GM21737 (cell line): ENCODE measurements around the gene ALDH9A1.
"Not testable (repeated sequence)": the region's sequence is repeated elsewhere in the genome, so short reads cannot be mapped to it uniquely, and the experiment has no call there.

Experiments used
- ATAC-seq: cut with Tn5 transposase; IDR thresholded peaks from one replicate; pipeline ENCODE4 v1.9.1; 2021; ENCODE audit warnings: mild to moderate bottlenecking, moderate library complexity; ENCODE audit not compliant: unreplicated experiment

The ALDH9A1 gene

DNA sequence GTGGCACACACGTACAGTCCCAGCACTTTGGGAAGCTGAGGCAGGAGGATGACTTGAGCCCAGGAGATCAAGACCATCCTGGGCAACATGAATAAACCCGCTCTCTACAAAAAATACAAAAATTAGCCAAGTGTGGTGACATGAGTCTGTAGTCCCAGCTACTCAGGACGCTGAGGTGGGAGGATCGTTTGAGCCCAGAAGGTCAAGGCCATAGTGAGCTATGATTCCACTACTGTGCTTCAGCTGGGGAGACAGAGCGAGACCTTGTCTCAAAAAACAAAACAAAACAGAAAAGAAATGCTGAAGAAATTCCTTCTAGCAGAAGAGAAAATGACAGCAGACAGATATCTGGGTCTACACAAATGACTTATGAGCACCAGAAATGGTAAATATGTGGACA, 10.3 kb downstream of the ALDH9A1 start:
- no peak for ATAC-seq

- no peak for ATAC-seq
Observed at GRCh38 chr1:165686971-165687433, 11.4 kb downstream of the ALDH9A1 start.

DNA sequence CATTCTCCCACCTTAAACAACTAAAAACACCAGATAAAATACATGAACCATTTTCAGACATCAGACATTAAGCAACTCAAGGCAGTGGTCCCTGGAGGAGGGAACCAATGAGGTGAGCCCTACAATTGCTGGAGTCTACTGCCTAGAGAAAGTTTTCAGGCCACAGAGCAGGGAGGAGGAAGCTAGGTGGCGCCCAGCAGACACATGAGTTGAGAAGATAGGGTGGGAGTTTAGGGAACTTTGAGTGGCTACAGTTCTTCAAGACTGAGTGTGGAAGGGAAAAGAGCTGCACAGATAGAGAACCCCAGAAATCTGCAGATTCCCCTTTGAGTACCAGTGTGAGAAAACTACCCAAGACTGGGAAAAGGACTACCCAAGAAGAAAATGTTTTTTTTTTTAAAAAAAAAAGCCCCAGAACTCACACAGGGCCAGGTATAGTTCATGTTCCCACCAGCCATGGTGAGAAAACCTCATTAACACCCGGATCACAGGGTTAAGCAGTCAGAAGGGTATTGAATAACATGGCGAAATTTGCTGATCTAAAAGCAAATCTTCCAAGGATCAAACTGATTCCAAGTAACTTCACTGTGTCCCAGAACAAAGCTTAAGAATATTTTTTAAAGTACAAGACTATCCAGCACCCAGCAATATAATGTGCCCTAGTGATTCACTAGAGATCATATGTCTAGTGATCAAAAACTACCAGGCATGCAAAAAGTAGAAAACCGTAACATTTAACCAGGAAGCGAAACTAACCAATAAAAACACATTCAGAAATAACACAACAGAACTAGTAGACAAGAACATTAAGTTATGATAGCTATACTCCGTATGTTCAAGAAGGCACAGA, 12.0 kb downstream of the ALDH9A1 start:
- ATAC-seq = no peak

GRCh38 chr1:165683848-165684485, 14.4 kb downstream of the ALDH9A1 start:
- no peak for ATAC-seq

GRCh38 chr1:165680773-165681172, 17.6 kb downstream of the ALDH9A1 start:
- not testable (repeated sequence) for ATAC-seq

DNA sequence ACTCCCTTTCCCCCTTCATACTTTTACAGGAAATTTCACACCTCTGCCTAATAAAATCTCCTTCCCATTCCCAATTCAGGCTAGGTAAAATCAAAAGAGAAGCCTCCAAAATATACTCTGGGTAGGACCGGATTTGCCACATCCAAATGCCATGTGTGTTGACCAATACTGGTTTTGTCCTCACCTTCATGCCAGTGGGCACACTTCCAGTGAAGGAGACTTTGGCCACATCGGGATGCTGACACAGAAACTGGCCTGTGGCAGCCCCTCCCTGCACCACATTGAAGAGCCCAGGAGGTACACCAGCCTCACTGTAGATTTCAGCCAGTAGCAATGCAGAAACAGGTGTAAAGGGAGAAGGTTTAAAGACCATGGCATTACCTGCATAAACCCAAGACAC, 18.1 kb downstream of the ALDH9A1 start:
- ATAC-seq = no peak

DNA sequence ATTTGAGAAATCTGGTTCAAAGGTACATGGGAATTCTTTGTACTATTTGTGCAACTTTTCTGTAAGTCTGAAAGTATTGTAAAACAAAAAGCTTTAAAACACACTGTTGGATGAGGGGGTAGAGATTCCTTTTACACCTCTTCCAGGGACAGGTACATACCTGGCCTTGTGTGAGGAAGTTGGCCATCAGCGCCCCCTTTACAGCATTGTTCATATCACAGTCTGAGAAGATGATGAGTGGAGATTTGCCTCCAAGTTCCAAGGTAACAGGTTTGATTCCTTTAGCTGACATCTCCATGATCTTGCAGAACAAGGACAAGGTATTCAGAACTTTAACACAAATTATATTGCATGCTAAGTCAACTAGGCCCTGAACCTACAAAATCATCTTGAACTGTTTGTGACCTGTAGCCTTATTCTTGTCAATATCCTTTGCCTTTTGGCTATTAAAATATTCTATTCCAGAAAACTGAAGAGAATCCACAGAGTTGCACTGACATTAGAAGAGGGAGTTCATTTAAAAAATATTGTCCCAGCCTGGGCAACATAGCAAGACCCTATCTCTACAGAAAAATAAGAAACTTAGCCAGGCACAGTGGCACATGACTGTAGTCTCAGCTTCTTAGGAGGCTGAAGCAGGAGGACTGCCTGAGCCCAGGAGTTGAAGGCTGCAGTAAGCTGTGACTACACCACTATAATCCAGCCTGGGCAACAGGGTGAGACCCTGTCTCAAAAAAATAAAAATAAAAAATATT, 18.9 kb downstream of the ALDH9A1 start:
- no peak for ATAC-seq

DNA sequence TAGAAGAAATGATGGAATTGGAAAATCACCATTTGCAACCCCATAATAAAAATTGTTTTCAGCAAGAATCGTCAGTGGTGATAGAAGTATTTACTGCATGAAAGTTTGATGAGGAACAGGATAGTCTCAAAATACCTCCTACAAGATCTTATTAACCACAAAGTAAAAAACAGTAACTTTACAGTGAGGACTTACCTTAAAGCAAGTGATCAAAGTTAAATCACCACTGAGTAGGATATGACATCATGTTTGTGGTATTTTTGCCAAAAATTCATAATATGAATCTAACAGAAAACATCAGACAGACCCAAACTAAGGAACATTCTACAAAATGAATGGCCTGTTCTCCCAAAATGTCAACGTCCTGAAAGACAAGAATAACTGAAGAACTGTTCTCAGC, 19.9 kb downstream of the ALDH9A1 start:
- ATAC-seq = no peak

GRCh38 chr1:165675794-165676193, 22.6 kb downstream of the ALDH9A1 start:
- no peak for ATAC-seq

GRCh38 chr1:165674599-165674998, 23.8 kb downstream of the ALDH9A1 start:
- no peak for ATAC-seq

- ATAC-seq = no peak
Observed at GRCh38 chr1:165671526-165671925, 26.8 kb downstream of the ALDH9A1 start.

GRCh38 chr1:165668184-165668583, 30.2 kb downstream of the ALDH9A1 start:
- no peak for ATAC-seq

- no peak for ATAC-seq
Observed at GRCh38 chr1:165666152-165666825, 32.1 kb downstream of the ALDH9A1 start.

- no peak for ATAC-seq
Observed at GRCh38 chr1:165662186-165662585, 36.2 kb downstream of the ALDH9A1 start.

DNA sequence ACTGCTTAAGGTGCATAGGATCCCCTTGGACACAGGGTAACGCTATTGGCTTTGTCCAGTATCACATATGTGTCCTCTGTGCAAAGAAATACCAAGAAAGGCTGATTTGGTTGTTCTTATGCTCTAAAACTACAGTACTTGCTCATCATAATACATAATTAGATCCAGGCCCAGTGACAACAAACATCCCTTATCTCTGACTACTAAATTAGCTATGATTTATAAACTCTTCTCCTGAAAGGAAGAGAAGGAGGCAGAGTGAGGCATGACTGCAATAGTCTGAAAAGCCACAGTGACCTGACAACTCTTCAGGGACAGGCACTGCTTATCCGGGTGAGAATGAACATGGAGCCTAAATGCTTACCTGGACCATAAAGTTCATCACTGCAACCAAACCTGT, 36.7 kb downstream of the ALDH9A1 start:
- ATAC-seq = no peak

- ATAC-seq = no peak
Observed at GRCh38 chr1:165659581-165659895, 38.8 kb downstream of the ALDH9A1 start.

GRCh38 chr1:165658766-165659580, 39.4 kb downstream of the ALDH9A1 start:
- ATAC-seq = not testable (repeated sequence)

- no peak for ATAC-seq
Observed at GRCh38 chr1:165650981-165651625, 47.3 kb downstream of the ALDH9A1 start.

DNA sequence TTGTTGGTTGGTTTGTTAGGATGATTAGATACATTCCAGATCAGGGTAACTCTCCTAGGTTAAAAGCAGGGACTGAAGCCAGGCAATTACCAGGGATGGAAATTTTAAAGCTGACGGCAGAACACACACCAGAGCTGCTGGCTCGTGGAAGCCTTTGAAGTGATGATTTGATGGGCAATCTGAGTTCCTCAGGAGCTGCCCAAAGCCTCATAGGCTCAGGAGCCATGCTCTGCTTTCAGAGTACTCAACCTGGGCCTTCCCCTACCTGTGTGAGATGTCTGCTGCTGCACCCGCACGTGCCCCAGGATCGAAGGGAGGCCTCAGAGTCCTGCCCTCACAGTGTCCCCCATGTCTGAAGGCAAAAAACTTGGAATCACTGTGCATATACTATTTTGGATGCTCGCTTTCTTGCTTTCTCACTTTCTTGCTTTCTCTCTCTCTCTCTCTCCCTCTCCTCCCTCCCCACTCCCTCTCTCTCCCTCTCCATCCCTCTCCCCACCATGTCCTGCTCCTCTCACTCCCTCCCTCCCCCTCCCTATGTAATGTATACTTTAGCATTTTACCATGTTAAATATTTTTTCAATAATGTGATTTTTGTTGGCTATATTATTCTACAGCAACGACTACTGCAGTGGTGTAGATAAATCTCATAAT, 49.3 kb downstream of the ALDH9A1 start:
- ATAC-seq = no peak
